Erythroblast (primary cell): Measurements from ENCODE around the gene MBP.

Source experiments
- GATA1 ChIP-seq: IDR thresholded peaks from 2 replicates; pipeline ENCODE4 v1.6.1; 2011; ENCODE audit warnings: low read depth, mild to moderate bottlenecking, control low read depth, low read length, moderate library complexity
- POLR2A ChIP-seq: IDR thresholded peaks from 2 replicates; pipeline ENCODE4 v1.6.1; 2011; ENCODE audit warnings: mild to moderate bottlenecking, low read length

GRCh38 chr18:77140030-77140429, 7.4 kb upstream of the MBP start:
- TF ChIP-seq POLR2A (no peak), GATA1 (no peak)
